Loucy (cell line): ENCODE data around the gene ATP5MK.

ENCODE experiments used
- CTCF ChIP-seq: fragments of 200-600 bp; sonication (generic); conservative IDR thresholded peaks from 2 replicates; pipeline ENCODE4 v1.5.1; 2014; ENCODE audit warnings: mild to moderate bottlenecking, antibody characterized with exemption, low read length
- EZH2phosphoT487 ChIP-seq: fragments of 200-600 bp; IDR thresholded peaks from 2 replicates; pipeline ENCODE4 v1.6.1; 2018; ENCODE audit warnings: antibody characterized with exemption, mild to moderate bottlenecking, moderate library complexity, borderline replicate concordance

GRCh38 chr10:103423748-103424147 is 27.5 kb upstream of the ATP5MK start:
- TF ChIP-seq CTCF = no peak
- TF ChIP-seq EZH2phosphoT487 = no peak
